HG02885 (cell line): Measurements from ENCODE around the gene DUSP8.

ENCODE experiments used
- ATAC-seq: cut with Tn5 transposase; IDR thresholded peaks from one replicate; pipeline ENCODE4 v1.9.1; 2021; ENCODE audit warnings: mild to moderate bottlenecking; ENCODE audit not compliant: unreplicated experiment, poor library complexity

The DUSP8 gene

GRCh38 chr11:1556278-1556902 lies 15.7 kb downstream of the DUSP8 start:
- ATAC-seq = no peak

DNA sequence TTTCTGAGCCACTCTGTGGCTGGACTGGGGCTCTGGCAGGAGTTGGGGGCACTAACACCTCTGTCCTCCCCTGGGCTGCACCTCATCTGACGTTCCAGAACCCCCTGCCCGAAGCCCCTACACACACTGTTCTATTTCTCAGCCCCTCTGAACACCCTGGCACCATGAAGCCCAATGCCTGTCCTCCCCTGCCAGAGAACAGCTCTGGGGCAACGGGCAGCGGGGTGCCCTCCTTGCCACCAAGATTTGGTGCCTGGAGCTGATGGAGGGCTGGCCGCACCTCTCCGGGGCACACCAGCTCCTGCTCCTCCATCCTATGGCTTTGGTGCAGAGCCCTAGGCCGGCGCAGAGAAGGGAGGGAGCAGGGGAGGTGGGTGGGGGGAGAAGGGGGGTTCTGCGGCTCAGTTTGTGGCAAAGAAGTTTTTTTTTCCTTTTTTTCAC lies 16.3 kb downstream of the DUSP8 start:
- no peak for ATAC-seq

DNA sequence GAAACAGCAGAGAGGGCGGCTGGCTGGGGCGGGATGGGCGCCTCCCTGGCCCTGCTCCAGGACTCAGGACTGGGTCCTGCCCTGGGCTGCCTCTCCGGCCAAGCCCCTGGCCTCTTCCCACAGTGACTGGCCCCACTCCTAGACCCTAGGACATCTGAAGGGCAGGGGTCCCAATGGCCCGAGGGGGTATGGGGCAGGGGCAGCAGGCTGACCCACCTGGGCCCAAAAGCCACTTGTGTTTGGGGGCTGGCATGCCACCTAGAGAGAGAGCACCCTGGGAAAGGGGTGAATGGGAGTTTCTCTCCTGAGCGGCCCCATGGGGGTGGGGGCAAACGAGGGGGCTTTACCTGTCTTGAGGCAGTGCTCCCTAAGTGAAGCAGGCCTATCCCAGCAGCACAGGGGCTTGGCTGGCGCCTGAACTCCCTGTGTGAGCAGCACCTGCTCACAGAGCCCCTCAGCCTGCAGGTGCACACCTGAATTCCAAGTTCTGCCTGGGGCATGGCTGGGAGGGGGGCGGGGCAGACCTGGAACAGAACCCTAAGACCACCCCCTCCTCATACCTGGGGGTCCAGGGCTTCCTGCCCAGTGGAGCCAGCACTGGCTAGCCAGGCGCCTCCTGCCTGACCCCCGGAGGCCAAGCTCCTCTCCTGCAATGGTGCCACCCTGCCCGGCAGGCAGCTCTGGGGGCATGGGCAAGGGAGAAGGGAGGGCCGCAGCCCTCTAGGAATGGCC lies 16.9 kb downstream of the DUSP8 start:
- no peak for ATAC-seq

GRCh38 chr11:1553808-1554594 lies 18.1 kb downstream of the DUSP8 start:
- no peak for ATAC-seq

- ATAC-seq = no peak
Observed at GRCh38 chr11:1549338-1550330, 22.4 kb downstream of the DUSP8 start.

DNA sequence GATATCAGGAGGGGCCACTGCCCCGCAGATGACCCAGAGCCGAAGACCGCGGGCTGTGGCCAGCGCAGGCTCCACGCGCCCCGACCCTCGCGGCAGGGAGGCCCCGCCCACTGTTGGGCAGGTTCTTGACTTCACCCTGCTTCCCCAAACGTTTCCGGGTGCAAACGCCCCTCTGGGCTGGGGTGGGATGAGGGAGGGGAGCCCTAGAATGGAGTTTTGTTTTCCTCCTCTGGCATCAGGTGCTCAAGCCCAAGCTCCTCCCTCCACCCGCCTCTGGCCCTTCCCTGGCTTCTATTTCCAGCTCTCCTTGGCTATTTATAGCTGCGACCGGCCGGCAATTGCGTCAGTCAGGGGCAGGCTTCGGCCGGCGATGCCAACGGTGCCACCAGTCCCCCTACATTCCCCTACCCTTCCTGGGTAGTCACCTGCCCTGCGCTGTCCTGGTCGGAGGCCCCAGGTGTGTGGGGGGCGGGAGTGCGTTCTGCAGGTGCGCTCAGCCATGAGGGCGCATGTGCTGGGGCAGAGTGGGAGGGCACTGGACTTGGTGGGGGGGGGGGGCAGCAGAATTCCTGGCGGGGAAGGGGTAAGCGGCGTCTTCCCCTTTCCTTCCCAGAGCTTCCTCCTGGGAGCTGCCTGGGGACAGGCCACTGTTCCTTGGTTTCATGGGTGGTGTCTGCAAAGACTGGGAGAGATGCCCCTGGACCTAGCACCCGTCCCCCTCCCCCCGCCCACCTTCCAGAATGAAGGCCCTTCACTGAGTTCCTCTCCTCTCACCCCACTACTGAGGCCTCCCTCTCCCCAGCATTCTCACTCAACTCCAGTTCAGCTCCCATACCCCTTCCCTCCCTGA lies 23.6 kb downstream of the DUSP8 start:
- no peak for ATAC-seq

GRCh38 chr11:1547467-1548098 lies 24.5 kb downstream of the DUSP8 start:
- ATAC-seq = no peak

GRCh38 chr11:1546536-1547466 lies 25.3 kb downstream of the DUSP8 start:
- no peak for ATAC-seq

DNA sequence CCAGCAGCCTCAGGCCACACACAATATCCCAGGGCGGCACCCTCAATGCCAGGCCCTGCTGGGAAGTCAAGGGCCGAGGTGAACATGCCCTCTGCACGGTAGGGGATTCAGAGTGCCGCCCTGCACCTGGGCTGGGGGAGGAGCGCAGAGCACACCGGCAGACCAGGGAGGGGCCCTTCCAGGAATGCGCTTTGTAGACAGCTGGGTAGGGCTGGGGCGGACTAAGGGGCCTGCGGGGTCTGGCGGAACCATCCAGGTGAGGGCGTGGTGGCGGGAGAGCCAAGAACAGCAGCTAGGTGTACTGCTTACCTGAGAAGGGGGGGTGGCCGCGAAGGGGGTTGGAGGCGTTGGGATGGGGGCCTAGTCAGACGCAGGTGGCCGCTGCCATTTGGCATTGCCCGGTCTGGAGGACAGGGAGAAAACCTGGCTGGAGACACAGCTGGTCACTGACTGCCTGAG lies 26.0 kb downstream of the DUSP8 start:
- ATAC-seq = no peak

GRCh38 chr11:1545432-1545831 lies 26.6 kb downstream of the DUSP8 start:
- ATAC-seq = no peak

DNA sequence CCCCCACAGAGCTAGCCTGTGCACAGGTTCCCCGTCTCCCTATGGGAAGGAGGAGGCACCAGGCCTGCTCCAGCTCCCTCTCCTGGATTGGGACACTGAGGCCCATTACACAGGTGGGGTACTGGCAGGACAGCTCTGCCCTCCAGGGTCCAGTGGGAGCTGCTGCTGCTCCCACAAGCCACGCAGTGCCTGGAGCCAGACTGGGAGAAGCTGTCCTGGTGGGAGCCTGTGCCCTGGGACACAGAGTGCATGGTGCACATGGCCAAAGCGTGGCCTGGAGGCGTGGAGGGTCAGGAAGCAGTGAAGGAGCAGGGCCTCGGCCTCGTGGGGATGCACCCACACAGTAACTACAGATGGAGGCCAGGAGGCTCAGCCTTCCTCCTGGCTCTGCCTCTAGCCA lies 27.5 kb downstream of the DUSP8 start:
- ATAC-seq = no peak

GRCh38 chr11:1543606-1544263 lies 28.3 kb downstream of the DUSP8 start:
- no peak for ATAC-seq

DNA sequence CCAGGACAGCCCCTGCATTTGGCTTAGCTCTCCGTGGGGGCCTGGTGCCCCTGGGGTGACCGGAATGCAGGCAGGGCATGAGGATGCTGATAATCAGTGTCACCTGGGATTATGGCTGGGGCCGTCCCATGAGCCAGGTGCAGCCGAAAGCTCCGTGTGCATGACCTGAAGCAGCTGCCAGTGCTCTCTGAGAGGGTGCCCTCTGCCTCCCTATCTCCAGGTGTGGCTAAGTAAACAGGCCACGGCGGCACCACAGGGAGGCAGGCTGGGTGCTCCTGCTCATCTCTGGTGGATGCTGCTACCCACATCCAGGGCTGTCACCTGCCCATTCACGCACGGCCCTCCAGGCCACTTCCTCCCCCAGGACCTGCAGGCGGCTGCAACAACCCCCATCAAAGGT lies 29.8 kb downstream of the DUSP8 start:
- no peak for ATAC-seq

- no peak for ATAC-seq
Observed at GRCh38 chr11:1541474-1542204, 30.4 kb downstream of the DUSP8 start.

DNA sequence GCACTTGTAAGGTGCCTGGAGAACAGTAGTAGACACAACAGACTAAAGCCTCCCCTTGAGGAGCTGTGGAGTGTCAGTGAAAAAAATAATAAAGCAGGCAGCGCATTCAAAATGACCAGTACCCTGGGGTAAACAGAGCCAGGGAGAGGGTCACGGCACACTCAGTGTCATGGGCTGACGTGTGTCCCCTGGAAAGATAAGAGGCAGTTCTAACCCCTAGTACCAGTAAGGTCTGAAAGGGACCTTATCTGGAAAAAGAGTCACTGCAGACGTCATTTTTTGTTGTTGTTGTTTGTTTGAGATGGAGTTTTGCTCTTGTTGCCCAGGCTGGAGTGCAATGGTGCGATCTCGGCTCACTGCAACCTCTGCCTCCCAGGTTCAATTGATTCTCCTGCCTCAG lies 32.0 kb downstream of the DUSP8 start:
- no peak for ATAC-seq

DNA sequence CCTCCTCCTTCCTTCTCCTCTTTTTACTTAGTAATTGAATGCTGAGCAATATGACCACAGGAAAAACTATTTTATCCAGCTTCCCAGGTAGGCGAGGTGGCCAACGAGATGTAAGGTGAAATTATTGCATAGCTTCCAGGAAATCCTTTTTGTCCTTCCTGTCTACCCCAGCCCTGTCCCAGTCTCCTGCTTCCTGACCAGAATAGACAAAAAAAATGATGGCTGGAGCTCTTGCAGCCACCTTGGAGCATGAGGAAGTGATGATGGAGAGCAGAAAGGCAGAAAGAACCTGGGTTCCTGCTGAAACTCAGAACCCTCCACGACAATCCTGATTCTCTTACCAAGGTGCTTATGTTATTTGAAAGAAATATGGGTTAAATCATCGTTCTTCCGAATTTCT lies 33.9 kb downstream of the DUSP8 start:
- ATAC-seq = no peak
